OCI-LY3 (cell line): Measurements from ENCODE around the gene TBC1D1.

Experiments used
- H2AFZ ChIP-seq: fragments of 200-600, 300-600 bp; shearing (Covaris generic); 2 replicates; pipeline ENCODE4 v1.6.0; 2014; ENCODE audit warnings: antibody characterized with exemption, low read depth, low read length
- H3K27ac ChIP-seq: fragments of 200-600, 300-600 bp; sonication (generic); 2 replicates; pipeline ENCODE4 v1.5.1; 2014; ENCODE audit warnings: mild to moderate bottlenecking, low read length, moderate library complexity, mixed read lengths
- H3K27me3 ChIP-seq: fragments of 200-600, 300-600 bp; sonication (generic); 2 replicates; pipeline ENCODE4 v1.6.1; 2014; ENCODE audit warnings: low read depth, low read length, mixed read lengths
- H3K36me3 ChIP-seq: fragments of 200-600, 300-600 bp; sonication (generic); replicated peaks from 2 replicates; pipeline ENCODE3; 2014; ENCODE audit warnings: low read depth, low read length, mixed read lengths
- H3K4me1 ChIP-seq: fragments of 300-600, 200-600 bp; sonication (generic); 2 replicates; pipeline ENCODE4 v1.6.1; 2014; ENCODE audit warnings: low read length, mixed read lengths
- H3K4me2 ChIP-seq: fragments of 200-600, 300-600 bp; sonication (generic); 2 replicates; pipeline ENCODE4 v1.6.1; 2014; ENCODE audit warnings: low read length, mixed read lengths
- H3K4me3 ChIP-seq: fragments of 300-600, 200-600 bp; sonication (generic); 2 replicates; pipeline ENCODE4 v1.5.1; 2014; ENCODE audit warnings: antibody characterized with exemption, mild to moderate bottlenecking, low read length, moderate library complexity
- H3K79me2 ChIP-seq: fragments of 300-600, 200-600 bp; shearing (Covaris generic); 2 replicates; pipeline ENCODE4 v1.6.1; 2014; ENCODE audit warnings: mild to moderate bottlenecking, low read length, mixed read lengths
- H3K9ac ChIP-seq: fragments of 300-600, 200-600 bp; shearing (Covaris generic); 2 replicates; pipeline ENCODE4 v1.6.0; 2014; ENCODE audit warnings: mild to moderate bottlenecking, low read length, moderate library complexity
- H3K9me3 ChIP-seq: fragments of 200-600, 300-600 bp; shearing (Covaris generic); 2 replicates; pipeline ENCODE4 v1.6.1; 2014; ENCODE audit warnings: low read length, mixed read lengths; ENCODE audit not compliant: insufficient read depth
- H4K20me1 ChIP-seq: fragments of 200-600, 300-600 bp; sonication (generic); 2 replicates; pipeline ENCODE4 v1.6.1; 2016; ENCODE audit warnings: low read length, mixed read lengths; ENCODE audit not compliant: insufficient read depth
- CTCF ChIP-seq: fragments of 200-600, 300-600 bp; sonication (generic); IDR thresholded peaks from 2 replicates; pipeline ENCODE4 v1.5.1; 2014; ENCODE audit warnings: antibody characterized with exemption, low read length, low read depth
- EZH2phosphoT487 ChIP-seq: fragments of 200-600 bp; shearing (Covaris generic); IDR thresholded peaks from 2 replicates; pipeline ENCODE4 v1.6.1; 2018; ENCODE audit warnings: antibody characterized with exemption, mixed run types, low read depth

TBC1D1 gene

GRCh38 chr4:38030023-38030422, 139.1 kb downstream of the TBC1D1 start:
- H3K4me1 ChIP-seq = peaks cover 3% of the 10 kb centered on the region; the same call in 1 of the 2 replicates
- no peak overlapping the region for H3K9ac ChIP-seq
- H3K79me2 ChIP-seq = no peaks in the 10 kb centered on the region
- no peak overlapping the region for H3K4me3 ChIP-seq
- H3K27me3 ChIP-seq = no peaks in the 10 kb centered on the region
- TF ChIP-seq CTCF (no peak), EZH2phosphoT487 (no peak)
- no peak overlapping the region for H3K27ac ChIP-seq
- H3K36me3 ChIP-seq = peaks cover 6% of the 10 kb centered on the region
- H3K9me3 ChIP-seq = no peaks in the 10 kb centered on the region
- H4K20me1 ChIP-seq = no peaks in the 10 kb centered on the region
- no peak overlapping the region for H2AFZ ChIP-seq
- H3K4me2 ChIP-seq = no peak overlapping the region

GRCh38 chr4:38034986-38035882, 144.3 kb downstream of the TBC1D1 start:
- Histone ChIP-seq H4K20me1 (no peaks in the 10 kb centered on the region), H3K36me3 (peaks cover 3% of the 10 kb centered on the region), H3K79me2 (no peaks in the 10 kb centered on the region), H3K27me3 (no peaks in the 10 kb centered on the region), H3K4me3 (no peak overlapping the region), H3K4me2 (no peak overlapping the region), H3K27ac (no peak overlapping the region), H2AFZ (no peak overlapping the region), H3K9ac (no peak overlapping the region), H3K4me1 (no peaks in the 10 kb centered on the region), H3K9me3 (no peaks in the 10 kb centered on the region)
- peak; percentile 82 for TF ChIP-seq CTCF
- no peak for TF ChIP-seq EZH2phosphoT487

- TF ChIP-seq CTCF (no peak), EZH2phosphoT487 (no peak)
Measured at GRCh38 chr4:38036548-38036947, 145.7 kb downstream of the TBC1D1 start.

GRCh38 chr4:38037612-38038011, 146.7 kb downstream of the TBC1D1 start:
- H3K27ac ChIP-seq = no peak overlapping the region
- H3K9ac ChIP-seq = no peak overlapping the region
- H2AFZ ChIP-seq = no peak overlapping the region
- TF ChIP-seq CTCF = no peak
- TF ChIP-seq EZH2phosphoT487 = no peak
- no peaks in the 10 kb centered on the region for H3K27me3 ChIP-seq
- H3K9me3 ChIP-seq = no peaks in the 10 kb centered on the region
- no peaks in the 10 kb centered on the region for H4K20me1 ChIP-seq
- H3K4me2 ChIP-seq = no peak overlapping the region
- peaks cover 6% of the 10 kb centered on the region for H3K36me3 ChIP-seq
- no peaks in the 10 kb centered on the region for H3K79me2 ChIP-seq
- no peak overlapping the region for H3K4me3 ChIP-seq
- H3K4me1 ChIP-seq = no peaks in the 10 kb centered on the region

More at GRCh38 chr4:38036548-38036947, 145.7 kb downstream of the TBC1D1 start:
- no peaks in the 10 kb centered on the region for H4K20me1 ChIP-seq
- H3K36me3 ChIP-seq = peaks cover 5% of the 10 kb centered on the region
- no peaks in the 10 kb centered on the region for H3K9me3 ChIP-seq
- no peaks in the 10 kb centered on the region for H3K27me3 ChIP-seq
- H2AFZ ChIP-seq = no peak overlapping the region
- no peaks in the 10 kb centered on the region for H3K4me1 ChIP-seq
- no peak overlapping the region for H3K4me3 ChIP-seq
- no peak overlapping the region for H3K4me2 ChIP-seq
- no peak overlapping the region for H3K27ac ChIP-seq
- no peak overlapping the region for H3K9ac ChIP-seq
- H3K79me2 ChIP-seq = no peaks in the 10 kb centered on the region
